Mesendoderm (in vitro differentiated cells): ENCODE results near the gene C6orf141. TPM values are rescaled to one million over a fixed set of nuclear protein-coding genes. Genes with fewer than 3 reads are reported as not detected.

Experiments used
- DNase-seq: peaks from one replicate; pipeline ENCODE4 v3.0.0; 2013
- H2AK5ac ChIP-seq: 2 replicates; pipeline ENCODE4 v1.6.1; 2013; ENCODE audit warnings: low read length, inconsistent platforms
- H2BK120ac ChIP-seq: 2 replicates; pipeline ENCODE4 v1.6.1; 2013; ENCODE audit warnings: low read depth, mild to moderate bottlenecking, low read length, moderate library complexity, mixed read lengths
- H2BK15ac ChIP-seq: replicated peaks from 2 replicates; pipeline ENCODE4 v1.6.1; 2013; ENCODE audit warnings: low read depth, mild to moderate bottlenecking, moderate library complexity
- H2BK5ac ChIP-seq: 2 replicates; pipeline ENCODE4 v1.6.1; 2013; ENCODE audit warnings: low read length, inconsistent platforms
- H3K18ac ChIP-seq: 2 replicates; pipeline ENCODE4 v1.6.1; 2013; ENCODE audit warnings: mild to moderate bottlenecking, low read length, mixed read lengths
- H3K23ac ChIP-seq: one replicate; pipeline ENCODE4 v1.6.1; 2013; ENCODE audit warnings: low read length
- H3K27ac ChIP-seq: 2 replicates; pipeline ENCODE4 v1.5.1; 2013; ENCODE audit warnings: low read depth, mild to moderate bottlenecking, inconsistent platforms, low read length, moderate library complexity
- H3K27me3 ChIP-seq: 2 replicates; pipeline ENCODE4 v1.6.1; 2013; ENCODE audit warnings: low read length, control low read depth, mild to moderate bottlenecking, inconsistent platforms; ENCODE audit not compliant: insufficient read depth, poor library complexity
- H3K36me3 ChIP-seq: 2 replicates; pipeline ENCODE4 v1.6.1; 2013; ENCODE audit warnings: low read length, inconsistent platforms; ENCODE audit not compliant: control insufficient read depth, insufficient read depth
- H3K4ac ChIP-seq: one replicate; pipeline ENCODE4 v1.6.1; 2013; ENCODE audit warnings: low read depth, mild to moderate bottlenecking, low read length, moderate library complexity
- H3K4me1 ChIP-seq: 2 replicates; pipeline ENCODE4 v1.6.1; 2013; ENCODE audit warnings: low read depth, low read length, inconsistent platforms; ENCODE audit not compliant: control insufficient read depth
- H3K4me2 ChIP-seq: 2 replicates; pipeline ENCODE4 v1.6.1; 2013; ENCODE audit warnings: low read length
- H3K4me3 ChIP-seq: 2 replicates; pipeline ENCODE4 v1.5.1; 2013; ENCODE audit warnings: mild to moderate bottlenecking, low read length
- H3K56ac ChIP-seq: one replicate; pipeline ENCODE4 v1.6.1; 2013; ENCODE audit warnings: low read length
- H3K79me1 ChIP-seq: 2 replicates; pipeline ENCODE4 v1.6.1; 2013; ENCODE audit warnings: low read length, inconsistent platforms
- H3K79me2 ChIP-seq: 2 replicates; pipeline ENCODE4 v1.6.1; 2013; ENCODE audit warnings: mild to moderate bottlenecking, low read length; ENCODE audit not compliant: control insufficient read depth, insufficient read depth
- H3K9ac ChIP-seq: 2 replicates; pipeline ENCODE4 v1.6.1; 2013; ENCODE audit warnings: low read length, inconsistent platforms
- H4K5ac ChIP-seq: one replicate; pipeline ENCODE4 v1.6.1; 2013; ENCODE audit warnings: low read length
- H4K8ac ChIP-seq: one replicate; pipeline ENCODE4 v1.6.1; 2013; ENCODE audit warnings: low read depth, mild to moderate bottlenecking, control low read depth, low read length, moderate library complexity
- WGBS: extraction: QIAGEN DNeasy Blood & Tissue Kit; methylation state at CpG from one replicate; pipeline ENCODE4 v1.1.7; 2013; ENCODE audit warnings: low lambda C conversion rate, missing lambda C conversion rate; ENCODE audit not compliant: insufficient coverage; ENCODE audit errors: extremely low coverage; 5-methylcytosine and 5-hydroxymethylcytosine counted together
- polyA plus RNA-seq, 2 experiments: library from polyadenylated mRNA; stranded (reverse); fragments of 200-250 nt; gene quantifications; one replicate each; pipeline ENCODE4 v1.2.3, GENCODE V29; 2013

Gene C6orf141
- 0.95 TPM for polyA plus RNA-seq (2013, experiment 1 of 2)
- 1.1 TPM for polyA plus RNA-seq (2013, experiment 2 of 2)

- WGBS = no CpG with 5 or more reads among the region's 42 CpGs
- DNase-seq = peak; percentile 83
- H3K27me3 ChIP-seq = no peaks in the 10 kb centered on the region
These were observed at the start of gene C6orf141 for GRCh38 chr6:49550492-49551077. Gene C6orf141 (plus strand): TSS chr6:49550668. CDS start chr6:49550793, 125 bp downstream.

GRCh38 chr6:49504666-49505065 is 45.8 kb upstream of the C6orf141 start:
- Histone ChIP-seq H2BK5ac (no peak overlapping the region), H3K4ac (no peak overlapping the region), H3K27ac (no peak overlapping the region), H3K27me3 (no peaks in the 10 kb centered on the region), H3K23ac (no peak overlapping the region), H2BK120ac (no peak overlapping the region), H2AK5ac (no peak overlapping the region), H3K4me3 (no peak overlapping the region), H3K4me2 (no peak overlapping the region), H3K79me1 (no peaks in the 10 kb centered on the region), H3K9ac (no peak overlapping the region), H3K79me2 (no peaks in the 10 kb centered on the region), H4K8ac (no peak overlapping the region), H3K56ac (no peak overlapping the region), H3K4me1 (no peaks in the 10 kb centered on the region), H3K18ac (no peak overlapping the region), H3K36me3 (no peaks in the 10 kb centered on the region), H4K5ac (no peak overlapping the region), H2BK15ac (no peak overlapping the region)
- DNase-seq = no peak
- no CpG with 5 or more reads among the region's 5 CpGs for WGBS

More at GRCh38 chr6:49550492-49551077, at the start of gene C6orf141:
- peaks cover 2% of the 10 kb centered on the region for H3K4me1 ChIP-seq
- no peak within 1 kb of the TSS for H4K8ac ChIP-seq
- peak within 1 kb of the TSS; percentile 66 for H3K4me2 ChIP-seq
- no peak within 1 kb of the TSS for H3K4ac ChIP-seq
- H3K4me3 ChIP-seq = peak within 1 kb of the TSS; percentile 1
- no peaks in the 10 kb centered on the region for H3K36me3 ChIP-seq
- H2BK120ac ChIP-seq = no peak within 1 kb of the TSS
- H4K5ac ChIP-seq = no peak within 1 kb of the TSS
- peak within 1 kb of the TSS; percentile 17 for H3K9ac ChIP-seq
- H2BK5ac ChIP-seq = no peak within 1 kb of the TSS
- H2AK5ac ChIP-seq = no peak within 1 kb of the TSS
- peak within 1 kb of the TSS; percentile 83 for H3K23ac ChIP-seq
- no peaks in the 10 kb centered on the region for H3K79me2 ChIP-seq
- H2BK15ac ChIP-seq = no peak within 1 kb of the TSS
- no peak within 1 kb of the TSS for H3K27ac ChIP-seq
- H3K56ac ChIP-seq = peak within 1 kb of the TSS; percentile 34
- no peaks in the 10 kb centered on the region for H3K79me1 ChIP-seq
- H3K18ac ChIP-seq = peak within 1 kb of the TSS; percentile 51

GRCh38 chr6:49506569-49507111 is 43.8 kb upstream of the C6orf141 start:
- no peak overlapping the region for H3K4ac ChIP-seq
- H3K27me3 ChIP-seq = no peaks in the 10 kb centered on the region
- no peak overlapping the region for H3K9ac ChIP-seq
- H2BK120ac ChIP-seq = no peak overlapping the region
- no peak for DNase-seq
- no peak overlapping the region for H3K18ac ChIP-seq
- H4K8ac ChIP-seq = no peak overlapping the region
- H3K23ac ChIP-seq = no peak overlapping the region
- no peaks in the 10 kb centered on the region for H3K4me1 ChIP-seq
- H3K79me1 ChIP-seq = no peaks in the 10 kb centered on the region
- no peak overlapping the region for H2BK15ac ChIP-seq
- no peak overlapping the region for H4K5ac ChIP-seq
- no peak overlapping the region for H2AK5ac ChIP-seq
- WGBS = no CpG with 5 or more reads among the region's 5 CpGs
- H3K56ac ChIP-seq = no peak overlapping the region
- H2BK5ac ChIP-seq = no peak overlapping the region
- H3K79me2 ChIP-seq = no peaks in the 10 kb centered on the region
- H3K36me3 ChIP-seq = no peaks in the 10 kb centered on the region
- no peak overlapping the region for H3K4me2 ChIP-seq
- H3K4me3 ChIP-seq = no peak overlapping the region
- no peak overlapping the region for H3K27ac ChIP-seq

- Histone ChIP-seq H2BK120ac (no peak overlapping the region), H3K4me2 (no peak overlapping the region), H4K8ac (no peak overlapping the region), H3K4ac (no peak overlapping the region), H3K56ac (no peak overlapping the region), H3K4me3 (no peak overlapping the region), H3K27ac (no peak overlapping the region), H3K79me2 (no peaks in the 10 kb centered on the region), H4K5ac (no peak overlapping the region), H3K9ac (no peak overlapping the region), H2BK15ac (no peak overlapping the region), H2BK5ac (no peak overlapping the region), H3K36me3 (no peaks in the 10 kb centered on the region), H3K4me1 (no peaks in the 10 kb centered on the region), H2AK5ac (no peak overlapping the region), H3K23ac (no peak overlapping the region), H3K18ac (no peak overlapping the region), H3K79me1 (no peaks in the 10 kb centered on the region), H3K27me3 (no peaks in the 10 kb centered on the region)
- no CpG with 5 or more reads among the region's 3 CpGs for whole genome bisulfite sequencing
- DNase-seq = no peak
These were observed 41.1 kb upstream of the C6orf141 start for GRCh38 chr6:49509342-49509741.

- H3K9ac ChIP-seq = no peak overlapping the region
- H3K56ac ChIP-seq = no peak overlapping the region
- no peaks in the 10 kb centered on the region for H3K79me1 ChIP-seq
- no peak overlapping the region for H3K23ac ChIP-seq
- WGBS = no CpG with 5 or more reads among the region's 2 CpGs
- no peak overlapping the region for H2AK5ac ChIP-seq
- H3K27me3 ChIP-seq = no peaks in the 10 kb centered on the region
- no peak overlapping the region for H4K5ac ChIP-seq
- H3K4ac ChIP-seq = no peak overlapping the region
- no peak overlapping the region for H3K18ac ChIP-seq
- DNase-seq = no peak
- no peak overlapping the region for H4K8ac ChIP-seq
- H2BK120ac ChIP-seq = no peak overlapping the region
- H2BK5ac ChIP-seq = no peak overlapping the region
- no peaks in the 10 kb centered on the region for H3K36me3 ChIP-seq
- H3K79me2 ChIP-seq = no peaks in the 10 kb centered on the region
- H3K27ac ChIP-seq = no peak overlapping the region
- no peak overlapping the region for H2BK15ac ChIP-seq
- no peak overlapping the region for H3K4me2 ChIP-seq
- no peaks in the 10 kb centered on the region for H3K4me1 ChIP-seq
- H3K4me3 ChIP-seq = no peak overlapping the region
These were observed 37.1 kb upstream of the C6orf141 start for GRCh38 chr6:49513153-49513989.
